Measurements from ENCODE around the gene FTSJ1. TPM values are rescaled to one million over a fixed set of nuclear protein-coding genes. Genes with fewer than 3 reads are reported as not detected.
"Not testable (repeated sequence)": the region's sequence is repeated elsewhere in the genome, so short reads cannot be mapped to it uniquely, and the experiment has no call there.

The FTSJ1 gene, protein sequence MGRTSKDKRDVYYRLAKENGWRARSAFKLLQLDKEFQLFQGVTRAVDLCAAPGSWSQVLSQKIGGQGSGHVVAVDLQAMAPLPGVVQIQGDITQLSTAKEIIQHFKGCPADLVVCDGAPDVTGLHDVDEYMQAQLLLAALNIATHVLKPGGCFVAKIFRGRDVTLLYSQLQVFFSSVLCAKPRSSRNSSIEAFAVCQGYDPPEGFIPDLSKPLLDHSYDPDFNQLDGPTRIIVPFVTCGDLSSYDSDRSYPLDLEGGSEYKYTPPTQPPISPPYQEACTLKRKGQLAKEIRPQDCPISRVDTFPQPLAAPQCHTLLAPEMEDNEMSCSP
- 33.9 TPM for total RNA-seq
- long read RNA-seq, transcript FTSJ1-202 (13 exons, 1,892 nt), result major isoform, 13 of 37 reads
- long read RNA-seq, partial matches to known transcripts, result 4 of 37 reads
- long read RNA-seq, other reads (novel, unspliced or antisense), result 20 of 37 reads

DNA sequence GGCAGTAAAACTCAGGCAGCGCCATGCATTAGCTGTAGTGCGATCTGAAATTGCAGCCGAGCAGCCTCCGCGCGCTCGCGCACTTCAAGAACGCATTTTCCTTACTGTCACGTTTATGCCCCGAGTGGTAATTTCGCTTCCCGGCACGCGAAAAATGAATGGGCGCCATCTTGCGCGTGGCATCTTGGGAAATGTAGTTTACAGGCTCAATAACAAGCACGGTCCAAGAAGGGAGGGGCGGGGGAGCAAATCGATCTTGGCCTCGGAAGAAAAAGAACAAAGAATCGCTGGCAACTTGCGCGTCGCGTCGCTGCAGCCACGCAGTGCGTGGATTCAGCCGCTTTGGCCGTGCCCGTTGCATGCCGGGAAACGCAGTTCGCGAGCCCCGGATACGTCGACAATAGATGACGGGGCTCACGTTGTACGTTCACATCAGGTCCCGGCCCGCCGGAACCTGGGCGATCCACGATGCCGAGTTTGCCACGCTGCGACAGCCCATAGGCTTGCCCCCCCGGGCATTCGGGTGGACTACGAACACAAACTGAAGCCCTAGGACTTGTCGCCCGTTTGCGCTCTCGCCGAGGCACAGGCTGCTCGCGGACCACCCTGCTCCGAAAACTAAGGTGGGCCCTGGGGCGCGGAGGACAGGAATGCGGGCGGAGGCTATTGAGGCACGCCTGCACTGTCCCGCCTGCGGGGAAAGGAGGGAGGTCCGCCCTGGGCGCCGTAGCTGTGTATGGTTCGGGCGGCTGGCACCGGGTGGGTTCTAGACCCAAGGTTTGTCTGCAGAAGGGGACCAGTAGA is at the start of gene FTSJ1:
TSS of gene FTSJ1 (plus strand) at position 426 of the 804 bp plus-strand sequence. CDS start 1,849 bp downstream, outside the sequence.
- H3K27me3 ChIP-seq, result no peaks in the 10 kb centered on the region
- H3K4me3 ChIP-seq, result peak within 1 kb of the TSS; percentile 73
- H3K36me3 ChIP-seq, result no peaks in the 10 kb centered on the region
- no peaks in the 10 kb centered on the region for H3K4me1 ChIP-seq
- peak; percentile 93 for DNase-seq
- H3K9me3 ChIP-seq, result no peaks in the 10 kb centered on the region
- no peak for TF ChIP-seq CTCF (IDR thresholded peaks at IDR 0.05)
- intact Hi-C loops (cut with DNase I), result no loop called here
- peak; percentile 99 for ATAC-seq
- peak within 1 kb of the TSS; percentile 85 for H3K27ac ChIP-seq

- H3K4me3 ChIP-seq; H3K36me3 ChIP-seq; H3K27ac ChIP-seq; H3K27me3 ChIP-seq; DNase-seq; H3K4me1 ChIP-seq; intact Hi-C loops (cut with DNase I); ATAC-seq; H3K9me3 ChIP-seq: not testable (repeated sequence)
Observed at GRCh38 chrX:48427027-48427716, 48.8 kb upstream of the FTSJ1 start.

DNA sequence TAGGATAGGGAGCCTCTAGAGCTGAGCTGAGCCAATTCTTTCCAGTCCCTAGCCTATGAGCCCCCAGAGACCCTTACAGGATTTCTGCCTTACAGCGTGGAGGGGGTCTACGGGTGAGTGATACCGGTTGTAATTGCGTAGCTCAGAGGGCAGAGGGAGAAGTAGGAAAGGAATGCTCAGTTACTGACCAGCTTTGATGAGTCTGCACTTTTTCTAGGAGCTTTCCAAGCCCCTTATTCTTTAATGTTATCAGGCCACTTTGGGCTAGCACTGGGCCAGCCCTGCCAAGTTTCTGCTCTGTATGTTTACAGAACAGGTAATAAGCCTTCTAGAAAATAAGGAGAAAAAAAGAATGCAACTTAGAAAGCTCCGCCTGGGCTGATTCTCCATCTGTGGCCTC is 46.4 kb upstream of the FTSJ1 start:
- DNase-seq; H3K27ac ChIP-seq; intact Hi-C loops (cut with DNase I); H3K27me3 ChIP-seq; H3K9me3 ChIP-seq; ATAC-seq; H3K4me3 ChIP-seq; H3K4me1 ChIP-seq; H3K36me3 ChIP-seq: not testable (repeated sequence)

GRCh38 chrX:48430166-48430565 is 45.8 kb upstream of the FTSJ1 start:
- H3K36me3 ChIP-seq; intact Hi-C loops (cut with DNase I); DNase-seq; H3K27ac ChIP-seq; ATAC-seq; H3K27me3 ChIP-seq; H3K9me3 ChIP-seq; H3K4me3 ChIP-seq; H3K4me1 ChIP-seq: not testable (repeated sequence)

DNA sequence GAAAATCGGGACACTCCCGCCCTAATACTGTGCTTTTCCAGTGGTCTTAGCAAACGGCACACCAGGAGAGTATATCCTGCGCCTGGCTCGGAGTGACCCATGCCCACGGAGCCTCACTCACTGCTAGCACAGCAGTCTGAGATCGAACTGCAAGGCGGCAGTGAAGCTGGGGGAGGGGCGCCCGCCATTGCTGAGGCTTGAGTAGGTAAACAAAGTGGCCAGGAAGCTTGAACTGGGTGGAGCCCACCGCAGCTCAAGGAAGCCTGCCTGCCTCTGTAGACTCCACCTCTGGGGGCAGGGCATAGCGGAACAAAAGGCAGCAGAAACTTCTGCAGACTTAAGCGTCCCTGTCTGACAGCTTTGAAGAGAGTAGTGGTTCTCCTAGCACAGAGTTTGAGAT is 42.3 kb upstream of the FTSJ1 start:
- intact Hi-C loops (cut with DNase I); H3K27me3 ChIP-seq; H3K36me3 ChIP-seq; H3K4me3 ChIP-seq; ATAC-seq; H3K4me1 ChIP-seq; H3K27ac ChIP-seq; DNase-seq; H3K9me3 ChIP-seq: not testable (repeated sequence)

GRCh38 chrX:48447201-48447600 is 28.8 kb upstream of the FTSJ1 start:
- H3K36me3 ChIP-seq; DNase-seq; H3K27me3 ChIP-seq; H3K9me3 ChIP-seq; ATAC-seq; H3K27ac ChIP-seq; H3K4me3 ChIP-seq; intact Hi-C loops (cut with DNase I); H3K4me1 ChIP-seq: not testable (repeated sequence)

DNA sequence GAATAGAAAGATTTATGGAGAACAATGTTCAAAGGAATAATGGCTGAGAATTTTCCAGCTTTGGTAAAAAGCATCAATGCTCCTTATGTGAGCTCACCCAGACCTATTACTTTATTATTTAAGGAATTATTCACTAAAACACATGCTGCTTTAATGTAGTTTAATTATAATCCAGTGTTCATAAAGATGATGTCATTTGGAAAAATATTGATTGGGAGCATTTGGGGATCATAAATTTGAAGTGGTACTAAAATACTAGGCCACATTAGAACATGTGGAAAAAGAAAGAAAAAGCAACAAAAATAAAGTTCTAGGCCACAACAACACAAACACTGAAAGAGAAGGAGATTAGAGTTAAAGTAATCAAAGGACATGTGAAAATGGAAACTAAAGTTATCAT is 25.9 kb upstream of the FTSJ1 start:
- Histone ChIP-seq H3K27me3 (no peaks in the 10 kb centered on the region), H3K9me3 (no peaks in the 10 kb centered on the region), H3K27ac (no peak overlapping the region), H3K4me3 (no peak overlapping the region), H3K36me3 (no peaks in the 10 kb centered on the region), H3K4me1 (no peaks in the 10 kb centered on the region)
- intact Hi-C loops (cut with DNase I), result no loop called here
- TF ChIP-seq CTCF (IDR thresholded peaks at IDR 0.05), result no peak
- ATAC-seq, result no peak
- no peak for DNase-seq

GRCh38 chrX:48451708-48452107 is 24.3 kb upstream of the FTSJ1 start:
- Histone ChIP-seq H3K27ac (no peak overlapping the region), H3K4me1 (no peaks in the 10 kb centered on the region), H3K27me3 (no peaks in the 10 kb centered on the region), H3K4me3 (no peak overlapping the region), H3K36me3 (no peaks in the 10 kb centered on the region), H3K9me3 (no peaks in the 10 kb centered on the region)
- ATAC-seq (no peak), DNase-seq (no peak)
- no peak for TF ChIP-seq CTCF (IDR thresholded peaks at IDR 0.05)
- intact Hi-C loops (cut with DNase I), result no loop called here

Data from upper lobe of right lung (tissue), 1 donor.